CD8-positive, alpha-beta memory T cell (primary cell): ENCODE data around the gene ASB1. TPM values are rescaled to one million over a fixed set of nuclear protein-coding genes. Genes with fewer than 3 reads are reported as not detected.
"Not testable (repeated sequence)": the region's sequence is repeated elsewhere in the genome, so short reads cannot be mapped to it uniquely, and the experiment has no call there.

Source experiments
- CTCF ChIA-PET: fragments of 350-600 bp; sonication (Branson Sonifier 250); formaldehyde crosslinking; loops from one replicate; lab custom pipeline; 2021; ENCODE audit warnings: antibody characterized with exemption; lab: Charles Lee
- POLR2A ChIA-PET: fragments of 350-600 bp; sonication (Branson Sonifier 250); formaldehyde crosslinking; loops from one replicate; lab custom pipeline; 2021; ENCODE audit warnings: antibody characterized with exemption; lab: Charles Lee
- DNase-seq, 5 donors: peaks; one replicate each; pipeline versions ENCODE4 v3.0.0 to v3.0.0-alpha.2; 2020 to 2022; ENCODE audit warnings: mixed read lengths in 1 of 5
- H3K27ac ChIP-seq: one replicate; pipeline ENCODE4 v1.7.0; 2013; ENCODE audit warnings: low read depth, mild to moderate bottlenecking, low read length, moderate library complexity
- H3K27me3 ChIP-seq: 2 replicates; pipeline ENCODE4 v1.7.0; 2013; ENCODE audit warnings: low read length, mild to moderate bottlenecking; ENCODE audit not compliant: insufficient read depth, poor library complexity, severe bottlenecking
- H3K36me3 ChIP-seq: 2 replicates; pipeline ENCODE4 v1.7.0; 2013; ENCODE audit warnings: mild to moderate bottlenecking, low read length, moderate library complexity; ENCODE audit not compliant: insufficient read depth
- H3K4me1 ChIP-seq: 2 replicates; pipeline ENCODE4 v1.7.0; 2013; ENCODE audit warnings: mild to moderate bottlenecking, low read length, moderate library complexity; ENCODE audit not compliant: insufficient read depth
- H3K4me3 ChIP-seq: 2 replicates; pipeline ENCODE4 v1.7.0; 2013; ENCODE audit warnings: mild to moderate bottlenecking, low read length
- H3K9me3 ChIP-seq: 2 replicates; pipeline ENCODE4 v1.7.0; 2013; ENCODE audit warnings: mild to moderate bottlenecking, low read length
- H3K27ac Mint-ChIP-seq, 8 donors: one replicate each; pipeline ENCODE4 v1.8.0; 2020 to 2021; ENCODE audit warnings: mixed read lengths in 8 of 8, mild to moderate bottlenecking in 6 of 8, inconsistent platforms in 3 of 8, moderate library complexity in 3 of 8
- H3K27me3 Mint-ChIP-seq, 2 donors: one replicate each; pipeline ENCODE4 v1.8.0; 2020 to 2021; ENCODE audit warnings: mixed read lengths in 2 of 2, mild to moderate bottlenecking in 1 of 2, moderate library complexity in 1 of 2
- H3K36me3 Mint-ChIP-seq, 3 donors: one replicate each; pipeline ENCODE4 v1.8.0; 2020 to 2021; ENCODE audit warnings: mixed read lengths in 3 of 3, inconsistent platforms in 1 of 3, mild to moderate bottlenecking in 1 of 3
- H3K4me1 Mint-ChIP-seq, 3 donors: one replicate each; pipeline ENCODE4 v1.8.0; 2020 to 2021; ENCODE audit warnings: mixed read lengths in 3 of 3, inconsistent platforms in 1 of 3, mild to moderate bottlenecking in 1 of 3
- H3K4me3 Mint-ChIP-seq, 7 donors: one replicate each; pipeline ENCODE4 v1.8.0; 2020 to 2021; ENCODE audit warnings: mixed read lengths in 7 of 7, mild to moderate bottlenecking in 6 of 7, moderate library complexity in 4 of 7, inconsistent platforms in 2 of 7
- H3K9me3 Mint-ChIP-seq, 5 donors: one replicate each; pipeline ENCODE4 v1.8.0; 2020 to 2022; ENCODE audit warnings: mixed read lengths in 5 of 5, mild to moderate bottlenecking in 3 of 5, moderate library complexity in 2 of 5, inconsistent platforms in 1 of 5
- polyA plus RNA-seq: library from polyadenylated mRNA; unstranded; fragments of 300-500 nt; fragmentation: Illumina TruSeq; gene quantifications from one replicate; pipeline ENCODE4 v1.2.3, GENCODE V29; 2021
- total RNA-seq, 2 experiments: library from RNA; stranded (reverse); gene quantifications; one replicate each; pipeline ENCODE4 v1.2.3, GENCODE V29; 2021

ASB1 gene
- total and polyA plus RNA-seq, 3 experiments from 2014 or later = 25.9 to 41.9 (median 41.8) TPM

- Mint-ChIP-seq H3K36me3 (peaks cover 0 to 81% (median 26%) of the 10 kb centered on the region in 3 donors), H3K9me3 (no peaks in the 10 kb centered on the region), H3K27ac (peak overlapping the region in 7 of 8 donors; percentile 21 to 89 (median 78)), H3K27me3 (no peaks in the 10 kb centered on the region), H3K4me3 (peak overlapping the region in 5 of 7 donors; percentile 32 to 82 (median 74)), H3K4me1 (peaks cover 56 to 80% (median 77%) of the 10 kb centered on the region in 3 donors)
- H3K27ac ChIP-seq = no peak overlapping the region
- no peak for DNase-seq
- ChIA-PET POLR2A (no interaction called here), CTCF (no interaction called here)
- H3K27me3 ChIP-seq = no peaks in the 10 kb centered on the region
- H3K36me3 ChIP-seq = peaks cover 19% of the 10 kb centered on the region
- H3K9me3 ChIP-seq = no peaks in the 10 kb centered on the region
- peaks cover 11% of the 10 kb centered on the region for H3K4me1 ChIP-seq
- no peak overlapping the region for H3K4me3 ChIP-seq
Measured at GRCh38 chr2:238440331-238440730, 13.6 kb downstream of the ASB1 start.

GRCh38 chr2:238440767-238441166 is 14.0 kb downstream of the ASB1 start:
- Mint-ChIP-seq H3K9me3 (no peaks in the 10 kb centered on the region), H3K36me3 (peaks cover 0 to 81% (median 28%) of the 10 kb centered on the region in 3 donors), H3K27ac (peak overlapping the region in 6 of 8 donors; percentile 21 to 86 (median 80)), H3K4me3 (peak overlapping the region in 2 of 7 donors; percentile 64 to 82), H3K27me3 (no peaks in the 10 kb centered on the region), H3K4me1 (peaks cover 56 to 80% (median 74%) of the 10 kb centered on the region in 3 donors)
- H3K9me3 ChIP-seq = no peaks in the 10 kb centered on the region
- peaks cover 23% of the 10 kb centered on the region for H3K36me3 ChIP-seq
- ChIA-PET CTCF (no interaction called here), POLR2A (no interaction called here)
- H3K27me3 ChIP-seq = no peaks in the 10 kb centered on the region
- DNase-seq = no peak
- no peak overlapping the region for H3K4me3 ChIP-seq
- no peak overlapping the region for H3K27ac ChIP-seq
- peaks cover 11% of the 10 kb centered on the region for H3K4me1 ChIP-seq

GRCh38 chr2:238441262-238442114 is 14.8 kb downstream of the ASB1 start:
- Histone ChIP-seq H3K27me3 (no peaks in the 10 kb centered on the region), H3K36me3 (peaks cover 30% of the 10 kb centered on the region), H3K4me3 (no peak overlapping the region), H3K4me1 (peaks cover 11% of the 10 kb centered on the region), H3K9me3 (no peaks in the 10 kb centered on the region), H3K27ac (no peak overlapping the region)
- ChIA-PET CTCF (no interaction called here), POLR2A (no interaction called here)
- no peak for DNase-seq
- H3K4me3 Mint-ChIP-seq = peak overlapping the region in 2 of 7 donors; percentile 9 to 25
- no peaks in the 10 kb centered on the region for H3K27me3 Mint-ChIP-seq
- H3K36me3 Mint-ChIP-seq = peaks cover 1 to 82% (median 23%) of the 10 kb centered on the region in 3 donors
- no peaks in the 10 kb centered on the region for H3K9me3 Mint-ChIP-seq
- H3K4me1 Mint-ChIP-seq = peaks cover 52 to 73% (median 67%) of the 10 kb centered on the region in 3 donors
- peak overlapping the region in 5 of 8 donors; percentile 2 to 58 (median 39) for H3K27ac Mint-ChIP-seq

GRCh38 chr2:238442257-238442656 is 15.5 kb downstream of the ASB1 start:
- CTCF ChIA-PET = not testable (repeated sequence)

GRCh38 chr2:238444242-238444641 is 17.5 kb downstream of the ASB1 start:
- H3K27ac ChIP-seq = no peak overlapping the region
- no peak overlapping the region for H3K4me3 ChIP-seq
- peaks cover 7 to 87% (median 24%) of the 10 kb centered on the region in 3 donors for H3K36me3 Mint-ChIP-seq
- H3K4me1 ChIP-seq = peaks cover 4% of the 10 kb centered on the region
- H3K27me3 Mint-ChIP-seq = no peaks in the 10 kb centered on the region
- peaks cover 36 to 50% (median 41%) of the 10 kb centered on the region in 3 donors for H3K4me1 Mint-ChIP-seq
- no peaks in the 10 kb centered on the region for H3K27me3 ChIP-seq
- CTCF ChIA-PET = no interaction called here
- no peak for DNase-seq
- H3K36me3 ChIP-seq = peaks cover 52% of the 10 kb centered on the region
- H3K27ac Mint-ChIP-seq = no peak overlapping the region
- POLR2A ChIA-PET = no interaction called here
- no peaks in the 10 kb centered on the region for H3K9me3 ChIP-seq
- no peak overlapping the region for H3K4me3 Mint-ChIP-seq
- no peaks in the 10 kb centered on the region for H3K9me3 Mint-ChIP-seq

More at GRCh38 chr2:238442257-238442656, 15.5 kb downstream of the ASB1 start:
- POLR2A ChIA-PET, H3K4me3 ChIP-seq, H3K27ac ChIP-seq, H3K27me3 Mint-ChIP-seq, DNase-seq, H3K9me3 Mint-ChIP-seq, H3K9me3 ChIP-seq, H3K27me3 ChIP-seq: not testable (repeated sequence)
- Mint-ChIP-seq H3K36me3 (peaks cover 7 to 82% (median 21%) of the 10 kb centered on the region in 3 donors), H3K4me3 (peak overlapping the region in 1 of 7 donors; percentile 36), H3K4me1 (peaks cover 46 to 65% (median 61%) of the 10 kb centered on the region in 3 donors), H3K27ac (peak overlapping the region in 3 of 8 donors; percentile 28 to 50 (median 41))
- peaks cover 11% of the 10 kb centered on the region for H3K4me1 ChIP-seq
- peaks cover 38% of the 10 kb centered on the region for H3K36me3 ChIP-seq

- ChIA-PET POLR2A (no interaction called here), CTCF (no interaction called here)
- H3K4me3 Mint-ChIP-seq = no peak overlapping the region
- no peaks in the 10 kb centered on the region for H3K9me3 ChIP-seq
- H3K36me3 ChIP-seq = peaks cover 55% of the 10 kb centered on the region
- H3K4me3 ChIP-seq = no peak overlapping the region
- H3K27ac ChIP-seq = no peak overlapping the region
- H3K27me3 ChIP-seq = no peaks in the 10 kb centered on the region
- peak overlapping the region in 1 of 8 donors; percentile 73 for H3K27ac Mint-ChIP-seq
- peaks cover 7 to 88% (median 25%) of the 10 kb centered on the region in 3 donors for H3K36me3 Mint-ChIP-seq
- no peaks in the 10 kb centered on the region for H3K9me3 Mint-ChIP-seq
- DNase-seq = no peak
- no peaks in the 10 kb centered on the region for H3K4me1 ChIP-seq
- no peaks in the 10 kb centered on the region for H3K27me3 Mint-ChIP-seq
- H3K4me1 Mint-ChIP-seq = peaks cover 27 to 36% (median 28%) of the 10 kb centered on the region in 3 donors
Measured at GRCh38 chr2:238445409-238446190, 18.9 kb downstream of the ASB1 start.

GRCh38 chr2:238446371-238446770 is 19.6 kb downstream of the ASB1 start:
- Mint-ChIP-seq H3K4me1 (peaks cover 21 to 29% (median 22%) of the 10 kb centered on the region in 3 donors), H3K27ac (peak overlapping the region in 1 of 8 donors; percentile 90), H3K9me3 (no peaks in the 10 kb centered on the region), H3K27me3 (no peaks in the 10 kb centered on the region), H3K4me3 (no peak overlapping the region), H3K36me3 (peaks cover 9 to 88% (median 29%) of the 10 kb centered on the region in 3 donors)
- CTCF ChIA-PET = no interaction called here
- H3K27ac ChIP-seq = no peak overlapping the region
- H3K9me3 ChIP-seq = no peaks in the 10 kb centered on the region
- no peak for DNase-seq
- POLR2A ChIA-PET = no interaction called here
- no peaks in the 10 kb centered on the region for H3K4me1 ChIP-seq
- H3K4me3 ChIP-seq = no peak overlapping the region
- peaks cover 55% of the 10 kb centered on the region for H3K36me3 ChIP-seq
- H3K27me3 ChIP-seq = no peaks in the 10 kb centered on the region
